GM12875 (cell line): ENCODE data around the gene VCAN.

Experiments
- H3K4me3 ChIP-seq: one replicate; pipeline ENCODE4 v1.5.1; 2011; ENCODE audit warnings: low read depth, low read length, control low read depth
- CTCF ChIP-seq: IDR thresholded peaks from 2 replicates; pipeline ENCODE4 v1.5.1; 2011; ENCODE audit warnings: low read depth, mild to moderate bottlenecking, control low read depth, inconsistent platforms, low read length, moderate library complexity, borderline replicate concordance; ENCODE audit not compliant: insufficient read depth

Gene VCAN

GRCh38 chr5:83510260-83510659 lies 38.7 kb downstream of the VCAN start:
- H3K4me3 ChIP-seq, result no peak overlapping the region
- no peak for TF ChIP-seq CTCF

GRCh38 chr5:83512061-83512745 lies 40.7 kb downstream of the VCAN start:
- no peak overlapping the region for H3K4me3 ChIP-seq
- TF ChIP-seq CTCF, result no peak

GRCh38 chr5:83513081-83513480 lies 41.5 kb downstream of the VCAN start:
- H3K4me3 ChIP-seq, result no peak overlapping the region
- no peak for TF ChIP-seq CTCF

- no peak overlapping the region for H3K4me3 ChIP-seq
- no peak for TF ChIP-seq CTCF
Observed at GRCh38 chr5:83513491-83513890, 41.9 kb downstream of the VCAN start.

- H3K4me3 ChIP-seq, result no peak overlapping the region
- TF ChIP-seq CTCF, result no peak
Observed at GRCh38 chr5:83516377-83516776, 44.8 kb downstream of the VCAN start.

GRCh38 chr5:83517072-83517687 lies 45.6 kb downstream of the VCAN start:
- TF ChIP-seq CTCF, result no peak

GRCh38 chr5:83517688-83518085 lies 46.1 kb downstream of the VCAN start:
- no peak for TF ChIP-seq CTCF
- H3K4me3 ChIP-seq, result no peak overlapping the region

More at GRCh38 chr5:83517072-83517687, 45.6 kb downstream of the VCAN start:
- no peak overlapping the region for H3K4me3 ChIP-seq
